ENCODE results near the gene FAM174C.

FAM174C gene

GRCh38 chr19:1291761-1292418 lies 16.6 kb downstream of the FAM174C start:
- no peak overlapping the region; the same call in 1 of the 2 replicates for H3K4me3 ChIP-seq (ENCODE audit: low read depth, low read length)
- DNase-seq (ENCODE audit: low read depth), result no peak

GRCh38 chr19:1292419-1293151 lies 17.3 kb downstream of the FAM174C start:
- DNase-seq (ENCODE audit: low read depth), result no peak
- TF ChIP-seq, protein P1, sequence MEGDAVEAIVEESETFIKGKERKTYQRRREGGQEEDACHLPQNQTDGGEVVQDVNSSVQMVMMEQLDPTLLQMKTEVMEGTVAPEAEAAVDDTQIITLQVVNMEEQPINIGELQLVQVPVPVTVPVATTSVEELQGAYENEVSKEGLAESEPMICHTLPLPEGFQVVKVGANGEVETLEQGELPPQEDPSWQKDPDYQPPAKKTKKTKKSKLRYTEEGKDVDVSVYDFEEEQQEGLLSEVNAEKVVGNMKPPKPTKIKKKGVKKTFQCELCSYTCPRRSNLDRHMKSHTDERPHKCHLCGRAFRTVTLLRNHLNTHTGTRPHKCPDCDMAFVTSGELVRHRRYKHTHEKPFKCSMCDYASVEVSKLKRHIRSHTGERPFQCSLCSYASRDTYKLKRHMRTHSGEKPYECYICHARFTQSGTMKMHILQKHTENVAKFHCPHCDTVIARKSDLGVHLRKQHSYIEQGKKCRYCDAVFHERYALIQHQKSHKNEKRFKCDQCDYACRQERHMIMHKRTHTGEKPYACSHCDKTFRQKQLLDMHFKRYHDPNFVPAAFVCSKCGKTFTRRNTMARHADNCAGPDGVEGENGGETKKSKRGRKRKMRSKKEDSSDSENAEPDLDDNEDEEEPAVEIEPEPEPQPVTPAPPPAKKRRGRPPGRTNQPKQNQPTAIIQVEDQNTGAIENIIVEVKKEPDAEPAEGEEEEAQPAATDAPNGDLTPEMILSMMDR (IDR thresholded peaks at IDR 0.05; ENCODE audit: low read depth, low read length, missing control alignments), result no peak
- no peak overlapping the region for H3K4me3 ChIP-seq (ENCODE audit: low read depth, low read length)

More at GRCh38 chr19:1291761-1292418, 16.6 kb downstream of the FAM174C start:
- TF ChIP-seq, protein P1 (IDR thresholded peaks at IDR 0.05; ENCODE audit: low read depth, low read length, missing control alignments), result no peak

GRCh38 chr19:1293782-1294604 lies 18.7 kb downstream of the FAM174C start:
- TF ChIP-seq, protein P1 (IDR thresholded peaks at IDR 0.05; ENCODE audit: low read depth, low read length, missing control alignments), result no peak
- no peak for DNase-seq (ENCODE audit: low read depth)
- H3K4me3 ChIP-seq (ENCODE audit: low read depth, low read length), result no peak overlapping the region

DNA sequence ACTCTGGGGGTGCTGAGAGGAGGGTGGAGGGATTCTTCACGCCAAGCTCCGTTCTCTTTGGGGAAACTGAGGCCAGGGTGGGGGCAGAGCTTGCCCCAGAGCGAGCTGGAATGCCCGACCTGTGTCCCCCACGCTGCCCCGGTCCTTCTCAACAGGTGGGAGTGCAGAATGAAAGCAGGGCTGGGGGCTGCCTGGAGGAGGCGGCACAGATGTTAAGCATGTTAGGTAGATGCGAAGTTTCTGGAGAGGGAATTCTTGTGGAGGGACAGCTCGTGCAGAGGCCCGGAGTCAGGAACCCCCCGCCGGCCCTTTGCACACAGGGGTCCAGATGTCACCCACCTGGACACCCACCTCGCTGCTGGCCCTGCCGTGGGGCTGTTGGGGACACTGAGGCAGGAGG lies 19.4 kb downstream of the FAM174C start:
- TF ChIP-seq, protein P1 (IDR thresholded peaks at IDR 0.05; ENCODE audit: low read depth, low read length, missing control alignments), result no peak
- DNase-seq (ENCODE audit: low read depth), result no peak
- H3K4me3 ChIP-seq (ENCODE audit: low read depth, low read length), result no peak overlapping the region

DNA sequence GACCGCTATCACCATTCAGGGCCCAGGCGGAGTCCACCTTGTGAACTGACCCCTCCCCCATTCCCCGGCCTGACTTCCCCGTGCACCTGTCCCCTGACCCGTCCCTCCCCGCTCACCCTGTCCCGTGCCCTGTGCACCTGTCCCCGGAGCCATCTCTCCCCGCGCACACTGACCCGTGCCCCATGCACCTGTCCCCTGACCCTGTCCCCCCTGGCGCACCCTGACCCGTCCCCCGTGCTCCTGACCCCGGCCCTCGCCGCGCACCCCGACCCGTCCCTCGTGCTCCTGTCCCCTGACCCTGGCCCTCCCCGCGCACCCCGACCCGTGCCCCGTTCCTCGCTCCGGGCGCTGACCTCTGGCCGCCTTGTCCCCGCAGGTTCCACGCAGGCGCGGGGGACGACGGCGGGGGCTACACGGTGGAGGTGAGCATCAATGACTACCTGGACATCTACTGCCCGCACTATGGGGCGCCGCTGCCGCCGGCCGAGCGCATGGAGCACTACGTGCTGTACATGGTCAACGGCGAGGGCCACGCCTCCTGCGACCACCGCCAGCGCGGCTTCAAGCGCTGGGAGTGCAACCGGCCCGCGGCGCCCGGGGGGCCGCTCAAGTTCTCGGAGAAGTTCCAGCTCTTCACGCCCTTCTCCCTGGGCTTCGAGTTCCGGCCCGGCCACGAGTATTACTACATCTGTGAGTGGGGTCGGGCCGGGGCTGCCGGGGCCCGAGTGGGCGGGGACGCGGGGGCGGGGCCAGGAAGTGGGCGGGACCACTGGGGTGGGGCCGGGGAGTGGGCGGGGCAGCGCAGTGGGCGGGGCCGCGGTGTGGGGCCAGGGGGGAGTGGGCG lies 20.1 kb downstream of the FAM174C start:
- no peak for DNase-seq (ENCODE audit: low read depth)
- H3K4me3 ChIP-seq (ENCODE audit: low read depth, low read length), result no peak overlapping the region
- TF ChIP-seq, protein P1 (IDR thresholded peaks at IDR 0.05; ENCODE audit: low read depth, low read length, missing control alignments), result no peak

DNA sequence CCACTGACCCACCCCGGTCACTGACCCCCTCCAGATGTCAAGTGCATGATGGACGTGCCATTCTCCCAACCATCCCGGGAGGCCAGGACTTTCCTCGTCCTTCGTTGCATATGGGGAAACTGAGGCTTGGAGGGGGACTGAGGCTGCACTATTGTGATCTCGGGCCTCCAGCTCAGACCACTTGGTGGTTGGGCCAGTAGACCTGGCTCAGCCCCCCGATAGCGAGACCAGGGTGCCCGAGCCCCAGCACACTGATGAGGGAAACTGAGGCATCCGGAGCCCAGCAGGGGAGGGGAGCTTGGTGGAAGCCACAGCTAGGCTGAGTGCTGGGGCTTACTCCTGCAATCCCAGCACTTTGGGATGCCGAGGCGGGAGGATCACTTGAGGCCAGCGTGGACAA lies 20.7 kb downstream of the FAM174C start:
- TF ChIP-seq, protein P1 (IDR thresholded peaks at IDR 0.05; ENCODE audit: low read depth, low read length, missing control alignments), result no peak
- H3K4me3 ChIP-seq (ENCODE audit: low read depth, low read length), result no peak overlapping the region
- no peak for DNase-seq (ENCODE audit: low read depth)

Measured in GM12864 (cell line).